Activated B cell treated with CpG ODN at 0.5 μM for 24 hours (primary cell): ENCODE results near the gene CXorf51A. TPM values are rescaled to one million over a fixed set of nuclear protein-coding genes. Genes with fewer than 3 reads are reported as not detected.
"Not testable (repeated sequence)": the region's sequence is repeated elsewhere in the genome, so short reads cannot be mapped to it uniquely, and the experiment has no call there.

Source experiments
- ATAC-seq: fragments of 200-7000 bp; cut with Tn5 transposase; one replicate; pipeline ENCODE4 v1.10.0; 2021; ENCODE audit warnings: low read depth, mild to moderate bottlenecking, moderate library complexity
- CTCF ChIA-PET: fragments of 350-600 bp; sonication (Branson Sonifier 250); formaldehyde crosslinking; loops from one replicate; lab custom pipeline; 2021; ENCODE audit warnings: antibody characterized with exemption; lab: Charles Lee
- POLR2A ChIA-PET: fragments of 350-600 bp; sonication (Branson Sonifier 250); formaldehyde crosslinking; loops from one replicate; lab custom pipeline; 2021; ENCODE audit warnings: antibody characterized with exemption; lab: Charles Lee
- DNase-seq: peaks from one replicate; pipeline ENCODE4 v3.0.0; 2022
- H3K27ac Mint-ChIP-seq: one replicate; pipeline ENCODE4 v1.8.0; 2020; ENCODE audit warnings: mixed read lengths
- H3K27me3 Mint-ChIP-seq: one replicate; pipeline ENCODE4 v1.8.0; 2021; ENCODE audit warnings: mixed read lengths
- H3K36me3 Mint-ChIP-seq: one replicate; pipeline ENCODE4 v1.8.0; 2021; ENCODE audit warnings: low read depth, mixed read lengths
- H3K4me1 Mint-ChIP-seq: one replicate; pipeline ENCODE4 v1.8.0; 2021; ENCODE audit warnings: mixed read lengths
- H3K4me3 Mint-ChIP-seq: one replicate; pipeline ENCODE4 v1.8.0; 2020; ENCODE audit warnings: mild to moderate bottlenecking, mixed read lengths
- H3K9me3 Mint-ChIP-seq: one replicate; pipeline ENCODE4 v1.8.0; 2020; ENCODE audit warnings: mixed read lengths
- CTCF ChIP-seq: fragments of 200-600 bp; IDR thresholded peaks from one replicate; pipeline ENCODE4 v1.8.0; 2022; ENCODE audit warnings: antibody characterized with exemption, mild to moderate bottlenecking
- intact Hi-C: fragments of 100-400 bp; cut with micrococcal nuclease; formaldehyde crosslinking; loops from one replicate; pipeline ENCODE4 v1.15.1; 2024
- total RNA-seq: library from RNA; stranded (reverse); gene quantifications from 2 replicates; pipeline ENCODE4 v1.2.3, GENCODE V29; 2022

Gene CXorf51A
- total RNA-seq: not detected in 2 replicates

GRCh38 chrX:146814644-146815043 is at the start of gene CXorf51A:
TSS of gene CXorf51A (minus strand) at chrX:146814744. CDS start at chrX:146814723, 21 bp downstream.
- ATAC-seq, H3K4me3 Mint-ChIP-seq, H3K36me3 Mint-ChIP-seq, H3K27me3 Mint-ChIP-seq, H3K27ac Mint-ChIP-seq, POLR2A ChIA-PET, H3K9me3 Mint-ChIP-seq, H3K4me1 Mint-ChIP-seq, intact Hi-C loops, DNase-seq, CTCF ChIA-PET: not testable (repeated sequence)

- intact Hi-C loops: no loop called here
- CTCF ChIA-PET: no interaction called here
- H3K36me3 Mint-ChIP-seq: no peaks in the 10 kb centered on the region
- no peaks in the 10 kb centered on the region for H3K27me3 Mint-ChIP-seq
- POLR2A ChIA-PET: no interaction called here
- no peak for DNase-seq
- no peak overlapping the region for H3K27ac Mint-ChIP-seq
- H3K4me1 Mint-ChIP-seq: no peaks in the 10 kb centered on the region
- no peak for ATAC-seq
- TF ChIP-seq CTCF: no peak
- peaks cover 2% of the 10 kb centered on the region for H3K9me3 Mint-ChIP-seq
- H3K4me3 Mint-ChIP-seq: no peak overlapping the region
Observed at GRCh38 chrX:146863566-146863965, 49.0 kb upstream of the CXorf51A start.

GRCh38 chrX:146854281-146854680 is 39.7 kb upstream of the CXorf51A start:
- H3K4me3 Mint-ChIP-seq: no peak overlapping the region
- no peaks in the 10 kb centered on the region for H3K9me3 Mint-ChIP-seq
- no peaks in the 10 kb centered on the region for H3K4me1 Mint-ChIP-seq
- no peaks in the 10 kb centered on the region for H3K36me3 Mint-ChIP-seq
- no peak for TF ChIP-seq CTCF
- no peak overlapping the region for H3K27ac Mint-ChIP-seq
- no peak for DNase-seq
- CTCF ChIA-PET: no interaction called here
- POLR2A ChIA-PET: no interaction called here
- no peak for ATAC-seq
- H3K27me3 Mint-ChIP-seq: no peaks in the 10 kb centered on the region
- intact Hi-C loops: no loop called here

- intact Hi-C loops: no loop called here
- no peak for TF ChIP-seq CTCF
- H3K27ac Mint-ChIP-seq: no peak overlapping the region
- ChIA-PET POLR2A (no interaction called here), CTCF (no interaction called here)
- H3K9me3 Mint-ChIP-seq: no peaks in the 10 kb centered on the region
- H3K4me1 Mint-ChIP-seq: no peaks in the 10 kb centered on the region
- H3K36me3 Mint-ChIP-seq: no peaks in the 10 kb centered on the region
- H3K27me3 Mint-ChIP-seq: no peaks in the 10 kb centered on the region
- no peak overlapping the region for H3K4me3 Mint-ChIP-seq
- ATAC-seq (no peak), DNase-seq (no peak)
Observed at GRCh38 chrX:146831994-146832393, 17.4 kb upstream of the CXorf51A start.

- H3K27me3 Mint-ChIP-seq, H3K4me1 Mint-ChIP-seq, H3K27ac Mint-ChIP-seq, H3K36me3 Mint-ChIP-seq, ATAC-seq, H3K4me3 Mint-ChIP-seq, DNase-seq, CTCF ChIA-PET, H3K9me3 Mint-ChIP-seq, POLR2A ChIA-PET, intact Hi-C loops: not testable (repeated sequence)
Observed at GRCh38 chrX:146809471-146809870, 5.1 kb downstream of the CXorf51A start, which contains the start of gene CXorf51B. TSS of gene CXorf51B (plus strand) at chrX:146809771. CDS start at chrX:146809792, 21 bp downstream.

Other genes starting within 250 kb of the CXorf51A start
- not detected in 2 replicates for gene CXorf51B, start 5.0 kb downstream of the CXorf51A start, total RNA-seq